ENCODE data around the gene CDKL1. TPM values are rescaled to one million over a fixed set of nuclear protein-coding genes. Genes with fewer than 3 reads are reported as not detected.

The CDKL1 gene
- total RNA-seq, 1 experiment from 2014 or later = 5.4 TPM

GRCh38 chr14:50381008-50381407, 15.7 kb downstream of the CDKL1 start:
- Mint-ChIP-seq H3K27ac (ENCODE audit: unreplicated experiment) (no peak overlapping the region), H3K4me1 (ENCODE audit: low read depth, unreplicated experiment) (peaks cover 8% of the 10 kb centered on the region), H3K4me3 (ENCODE audit: unreplicated experiment) (no peak overlapping the region), H3K27me3 (ENCODE audit: insufficient read depth, unreplicated experiment) (no peaks in the 10 kb centered on the region), H3K36me3 (ENCODE audit: insufficient read depth, unreplicated experiment) (peaks cover 6% of the 10 kb centered on the region), H3K9me3 (ENCODE audit: unreplicated experiment) (no peaks in the 10 kb centered on the region)
- no peaks in the 10 kb centered on the region for H3K36me3 ChIP-seq (ENCODE audit: control insufficient read depth, insufficient read depth, low read length)
- H3K9me3 ChIP-seq = no peaks in the 10 kb centered on the region
- H3K27me3 ChIP-seq (replicated peaks; ENCODE audit: control insufficient read depth, insufficient read depth, low read length) = no peaks in the 10 kb centered on the region
- peaks cover 12% of the 10 kb centered on the region for H3K4me1 ChIP-seq
- no peak for DNase-seq
- ChIA-PET CTCF (interaction anchor here (1.0 kb wide), 1 partner anchor 40 kb away, joined by 3 read pairs; no protein-coding TSS in a partner anchor), POLR2A (no interaction called here)
- TF ChIP-seq CTCF (IDR thresholded peaks at IDR 0.05; ENCODE audit: insufficient read depth in 1 of 2, low read depth in 1 of 2, low read length in 1 of 2, severe bottlenecking in 1 of 2, unreplicated experiment in 1 of 2) = no peak
- no peak overlapping the region for H3K4me3 ChIP-seq (ENCODE audit: low read depth, low read length)
- intact Hi-C loops (cut with micrococcal nuclease; ENCODE audit: unreplicated experiment) = loop anchor here (5.0 kb wide), 1 partner anchor 69 kb away; the partner anchor contains the start of genes DMAC2L and L2HGDH
- BruUV-seq (replicated peaks) = no TSS peak

DNA sequence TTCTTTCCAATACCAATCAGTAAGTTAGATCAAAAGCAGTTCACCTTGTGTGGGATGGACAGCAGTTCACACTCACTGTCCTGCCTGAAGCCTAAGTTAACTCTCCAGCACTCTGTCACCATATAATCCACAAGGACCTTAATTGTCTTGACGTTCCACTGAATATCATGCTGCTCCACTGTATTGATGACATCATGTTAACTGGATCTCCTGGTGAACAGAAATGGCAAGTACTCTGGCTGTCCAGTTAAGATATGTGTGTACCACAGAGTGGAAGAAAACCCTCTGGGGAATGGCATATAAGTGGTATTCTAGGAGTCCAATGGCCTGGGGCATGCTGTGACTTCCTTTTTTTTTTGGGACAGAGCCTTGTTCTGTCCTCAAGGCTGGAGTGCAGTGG, 16.2 kb downstream of the CDKL1 start:
- H3K9me3 ChIP-seq = no peaks in the 10 kb centered on the region
- no peak for TF ChIP-seq CTCF (IDR thresholded peaks at IDR 0.05; ENCODE audit: insufficient read depth in 1 of 2, low read depth in 1 of 2, low read length in 1 of 2, severe bottlenecking in 1 of 2, unreplicated experiment in 1 of 2)
- Mint-ChIP-seq H3K4me3 (ENCODE audit: unreplicated experiment) (no peak overlapping the region), H3K9me3 (ENCODE audit: unreplicated experiment) (no peaks in the 10 kb centered on the region), H3K36me3 (ENCODE audit: insufficient read depth, unreplicated experiment) (peaks cover 6% of the 10 kb centered on the region), H3K27ac (ENCODE audit: unreplicated experiment) (no peak overlapping the region), H3K27me3 (ENCODE audit: insufficient read depth, unreplicated experiment) (no peaks in the 10 kb centered on the region), H3K4me1 (ENCODE audit: low read depth, unreplicated experiment) (peaks cover 8% of the 10 kb centered on the region)
- ChIA-PET POLR2A (no interaction called here), CTCF (no interaction called here)
- BruUV-seq (replicated peaks) = no TSS peak
- H3K27me3 ChIP-seq (replicated peaks; ENCODE audit: control insufficient read depth, insufficient read depth, low read length) = no peaks in the 10 kb centered on the region
- DNase-seq = no peak
- intact Hi-C loops (cut with micrococcal nuclease; ENCODE audit: unreplicated experiment) = loop anchor here (5.0 kb wide), 1 partner anchor 68 kb away; the partner anchor contains the start of genes DMAC2L and L2HGDH
- H3K4me1 ChIP-seq = peaks cover 12% of the 10 kb centered on the region
- H3K4me3 ChIP-seq (ENCODE audit: low read depth, low read length) = no peak overlapping the region
- no peaks in the 10 kb centered on the region for H3K36me3 ChIP-seq (ENCODE audit: control insufficient read depth, insufficient read depth, low read length)

DNA sequence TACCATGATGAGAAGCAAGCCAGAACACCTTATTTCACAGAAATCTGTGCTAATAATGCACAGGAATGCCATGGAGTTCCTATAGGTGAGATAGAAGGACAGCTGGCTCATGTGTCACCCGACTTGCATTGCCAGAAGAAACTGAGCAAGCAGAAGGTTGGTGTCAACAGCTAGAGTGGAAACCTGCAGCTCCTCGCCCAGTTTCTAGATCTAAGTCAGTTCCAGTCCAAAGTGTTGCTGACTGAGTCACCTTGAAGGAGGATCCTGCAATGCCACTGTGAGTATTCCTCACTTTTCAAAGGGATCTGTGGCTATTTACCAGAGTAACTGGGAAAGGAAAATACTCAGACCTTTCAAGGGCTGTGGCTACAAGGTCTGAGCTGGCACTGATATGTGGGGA, 17.1 kb downstream of the CDKL1 start:
- Mint-ChIP-seq H3K27me3 (ENCODE audit: insufficient read depth, unreplicated experiment) (no peaks in the 10 kb centered on the region), H3K36me3 (ENCODE audit: insufficient read depth, unreplicated experiment) (peaks cover 6% of the 10 kb centered on the region), H3K27ac (ENCODE audit: unreplicated experiment) (no peak overlapping the region), H3K4me3 (ENCODE audit: unreplicated experiment) (no peak overlapping the region), H3K9me3 (ENCODE audit: unreplicated experiment) (no peaks in the 10 kb centered on the region), H3K4me1 (ENCODE audit: low read depth, unreplicated experiment) (peaks cover 8% of the 10 kb centered on the region)
- no peak for TF ChIP-seq CTCF (IDR thresholded peaks at IDR 0.05; ENCODE audit: insufficient read depth in 1 of 2, low read depth in 1 of 2, low read length in 1 of 2, severe bottlenecking in 1 of 2, unreplicated experiment in 1 of 2)
- Histone ChIP-seq H3K4me1 (peaks cover 12% of the 10 kb centered on the region), H3K4me3 (ENCODE audit: low read depth, low read length) (no peak overlapping the region), H3K36me3 (ENCODE audit: control insufficient read depth, insufficient read depth, low read length) (no peaks in the 10 kb centered on the region), H3K27me3 (replicated peaks; ENCODE audit: control insufficient read depth, insufficient read depth, low read length) (no peaks in the 10 kb centered on the region), H3K9me3 (no peaks in the 10 kb centered on the region)
- BruUV-seq (replicated peaks) = no TSS peak
- ChIA-PET POLR2A (no interaction called here), CTCF (no interaction called here)
- intact Hi-C loops (cut with micrococcal nuclease; ENCODE audit: unreplicated experiment) = no loop called here
- DNase-seq = no peak
